ENCODE measurements around the gene AMH.
"Not testable (repeated sequence)": the region's sequence is repeated elsewhere in the genome, so short reads cannot be mapped to it uniquely, and the experiment has no call there.

The AMH gene

GRCh38 chr19:2270423-2271233 lies 21.5 kb downstream of the AMH start:
- DNase-seq (ENCODE audit: low read depth), result no peak

GRCh38 chr19:2271234-2272103 lies 22.3 kb downstream of the AMH start:
- DNase-seq (ENCODE audit: low read depth), result peak; percentile 55

- no peak for DNase-seq (ENCODE audit: low read depth)
These were observed 24.4 kb downstream of the AMH start for GRCh38 chr19:2273356-2274184.

- DNase-seq (ENCODE audit: low read depth), result no peak
These were observed 25.1 kb downstream of the AMH start for GRCh38 chr19:2274185-2274711.

- no peak for DNase-seq (ENCODE audit: low read depth)
These were observed 25.9 kb downstream of the AMH start for GRCh38 chr19:2274931-2275535.

- no peak for DNase-seq (ENCODE audit: low read depth)
These were observed 26.7 kb downstream of the AMH start for GRCh38 chr19:2275588-2276428.

- DNase-seq (ENCODE audit: low read depth), result no peak
These were observed 27.4 kb downstream of the AMH start for GRCh38 chr19:2276429-2276986.

GRCh38 chr19:2277138-2277537 lies 28.0 kb downstream of the AMH start:
- DNase-seq (ENCODE audit: low read depth), result no peak

- no peak for DNase-seq (ENCODE audit: low read depth)
These were observed 29.5 kb downstream of the AMH start for GRCh38 chr19:2278459-2279158.

GRCh38 chr19:2280633-2281264 lies 31.6 kb downstream of the AMH start:
- no peak for DNase-seq (ENCODE audit: low read depth)

GRCh38 chr19:2281265-2282061 lies 32.3 kb downstream of the AMH start:
- DNase-seq (ENCODE audit: low read depth), result not testable (repeated sequence)

GRCh38 chr19:2282062-2282861 lies 33.1 kb downstream of the AMH start, which contains the start of gene PEAK3:
Gene PEAK3 (minus strand): TSS chr19:2282175. CDS start chr19:2280931, 1,244 bp downstream.
- DNase-seq (ENCODE audit: low read depth), result no peak

- no peak for DNase-seq (ENCODE audit: low read depth)
These were observed 33.7 kb downstream of the AMH start for GRCh38 chr19:2282862-2283237.

- DNase-seq (ENCODE audit: low read depth), result no peak
These were observed 34.8 kb downstream of the AMH start for GRCh38 chr19:2283835-2284507.

GRCh38 chr19:2286402-2287140 lies 37.4 kb downstream of the AMH start:
- no peak for DNase-seq (ENCODE audit: low read depth)
